Esophagus squamous epithelium (tissue), 5 donors: ENCODE measurements around the gene RGS6. TPM values are rescaled to one million over a fixed set of nuclear protein-coding genes. Genes with fewer than 3 reads are reported as not detected.

Experiments
- DNase-seq: peaks from one replicate; lab custom pipeline; 2025; lab: John Stamatoyannopoulos, UW
- H3K27ac ChIP-seq, 4 donors: fragments of 200-600 bp; sonication (generic); one replicate each; pipeline ENCODE4 v1.5.1; 2016 to 2019; ENCODE audit warnings: mild to moderate bottlenecking in 1 of 4
- H3K27me3 ChIP-seq, 4 donors: fragments of 200-600 bp; sonication (generic); 1 replicate in 3 of 4; 2 replicates in 1 of 4; pipeline versions ENCODE4 v1.5.1 to v1.6.0; 2017 to 2021; ENCODE audit warnings: antibody characterized with exemption in 1 of 4
- H3K36me3 ChIP-seq, 3 donors: fragments of 200-600 bp; sonication (generic); one replicate each; pipeline ENCODE4 v1.5.1; 2016 to 2019
- H3K4me1 ChIP-seq, 3 donors: fragments of 200-600 bp; sonication (generic); one replicate each; pipeline ENCODE4 v1.5.1; 2017 to 2019
- H3K4me3 ChIP-seq, 4 donors: fragments of 200-600 bp; sonication (generic); 1 replicate in 3 of 4; 2 replicates in 1 of 4; pipeline ENCODE4 v1.5.1; 2016 to 2019; ENCODE audit warnings: mild to moderate bottlenecking in 2 of 4, moderate library complexity in 1 of 4
- H3K9me3 ChIP-seq, 3 donors: fragments of 200-600 bp; sonication (generic); one replicate each; pipeline ENCODE4 v1.5.1; 2016 to 2019
- POLR2A ChIP-seq, 4 donors: fragments of 450-650 bp; IDR thresholded peaks; one replicate each; pipeline ENCODE4 v1.6.1; 2017; ENCODE audit warnings: antibody characterized with exemption in 4 of 4, mild to moderate bottlenecking in 4 of 4, moderate library complexity in 3 of 4
- WGBS, 2 donors: methylation state at CpG; one replicate each; pipeline ENCODE4 v1.1.5; 2018; 5-methylcytosine and 5-hydroxymethylcytosine counted together
- intact Hi-C: fragments of 100-400 bp; cut with DNase I; formaldehyde crosslinking; loops from one replicate; pipeline ENCODE4 v1.15.0; 2022
- total RNA-seq, 4 donors: library from RNA; depleted of rRNA; stranded (reverse); fragments of >200 nt; gene quantifications; one replicate each; pipeline ENCODE4 v1.1.0, GENCODE V29; 2016
- TF ChIP-seq, protein P1 (sequence below), 6 experiments: fragments of 450-650 bp in 4 of 6; fragments of 200-600 bp in 2 of 6; sonication (generic) in 2 of 6; IDR thresholded peaks; one replicate each; pipeline ENCODE4 v1.5.1; 2016 to 2019; ENCODE audit warnings: antibody characterized with exemption in 6 of 6, mild to moderate bottlenecking in 4 of 6, moderate library complexity in 4 of 6
- donor health status: DM: yes; HTN: yes; CAD: no.

RGS6 gene
- total RNA-seq, 4 donors from 2014 or later = 0.06 to 0.76 (median 0.66) TPM; not detected in 1

DNA sequence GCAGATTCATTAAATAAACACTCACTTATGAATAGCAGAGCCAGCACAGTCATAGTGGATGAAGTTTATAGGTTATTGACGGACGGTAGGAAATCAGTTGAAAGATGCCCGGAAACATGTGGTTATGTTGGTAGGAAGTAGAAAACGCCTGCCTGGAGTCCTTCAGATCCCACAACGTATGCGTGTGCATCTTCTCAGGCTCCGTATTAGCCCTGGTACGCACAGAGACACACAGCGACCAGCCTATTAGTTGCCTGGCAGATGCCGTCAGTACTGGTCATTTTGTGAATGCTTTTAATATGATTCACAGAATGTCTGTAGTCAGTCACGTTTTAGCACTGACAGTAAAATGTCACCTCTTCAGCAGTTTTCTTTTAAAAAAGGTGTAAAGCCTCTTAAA lies 196.4 kb downstream of the RGS6 start:
- no peaks in the 10 kb centered on the region for H3K4me1 ChIP-seq
- no peak for DNase-seq
- no peaks in the 10 kb centered on the region for H3K27me3 ChIP-seq
- no peaks in the 10 kb centered on the region for H3K9me3 ChIP-seq
- H3K4me3 ChIP-seq = no peak overlapping the region
- H3K27ac ChIP-seq = no peak overlapping the region
- 51 to 69% methylated on average over 11 of the region's 11 CpGs for WGBS, 2 donors
- TF ChIP-seq, protein P1, sequence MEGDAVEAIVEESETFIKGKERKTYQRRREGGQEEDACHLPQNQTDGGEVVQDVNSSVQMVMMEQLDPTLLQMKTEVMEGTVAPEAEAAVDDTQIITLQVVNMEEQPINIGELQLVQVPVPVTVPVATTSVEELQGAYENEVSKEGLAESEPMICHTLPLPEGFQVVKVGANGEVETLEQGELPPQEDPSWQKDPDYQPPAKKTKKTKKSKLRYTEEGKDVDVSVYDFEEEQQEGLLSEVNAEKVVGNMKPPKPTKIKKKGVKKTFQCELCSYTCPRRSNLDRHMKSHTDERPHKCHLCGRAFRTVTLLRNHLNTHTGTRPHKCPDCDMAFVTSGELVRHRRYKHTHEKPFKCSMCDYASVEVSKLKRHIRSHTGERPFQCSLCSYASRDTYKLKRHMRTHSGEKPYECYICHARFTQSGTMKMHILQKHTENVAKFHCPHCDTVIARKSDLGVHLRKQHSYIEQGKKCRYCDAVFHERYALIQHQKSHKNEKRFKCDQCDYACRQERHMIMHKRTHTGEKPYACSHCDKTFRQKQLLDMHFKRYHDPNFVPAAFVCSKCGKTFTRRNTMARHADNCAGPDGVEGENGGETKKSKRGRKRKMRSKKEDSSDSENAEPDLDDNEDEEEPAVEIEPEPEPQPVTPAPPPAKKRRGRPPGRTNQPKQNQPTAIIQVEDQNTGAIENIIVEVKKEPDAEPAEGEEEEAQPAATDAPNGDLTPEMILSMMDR (IDR thresholded peaks at IDR 0.05) = no peak
- no peak for TF ChIP-seq POLR2A (IDR thresholded peaks at IDR 0.05)
- intact Hi-C loops = no loop called here
- H3K36me3 ChIP-seq = no peaks in the 10 kb centered on the region

DNA sequence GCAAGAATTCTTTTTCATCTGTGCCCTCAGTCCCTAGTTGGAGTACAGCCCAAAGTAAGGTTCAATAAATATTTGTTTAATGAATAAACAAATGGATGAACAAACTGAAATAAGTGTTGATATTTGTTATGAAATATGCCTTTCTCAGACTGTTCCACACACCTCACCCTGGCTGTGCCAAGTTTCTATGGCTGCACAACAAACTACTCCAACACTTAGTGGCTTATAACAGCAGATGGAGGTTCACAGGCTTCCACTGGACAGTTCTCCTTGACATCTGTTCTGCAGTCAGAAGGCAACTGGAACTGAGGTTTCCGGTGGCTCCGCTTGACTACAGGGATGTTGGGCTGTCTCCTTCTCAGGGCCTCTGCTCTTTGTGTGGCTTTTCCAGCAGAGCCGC lies 197.1 kb downstream of the RGS6 start:
- 52 to 80% methylated on average over 2 to 3 of the region's 3 CpGs for WGBS, 2 donors
- no peak for DNase-seq
- intact Hi-C loops = no loop called here
- Histone ChIP-seq H3K4me1 (no peaks in the 10 kb centered on the region), H3K27me3 (no peaks in the 10 kb centered on the region), H3K36me3 (no peaks in the 10 kb centered on the region), H3K9me3 (no peaks in the 10 kb centered on the region), H3K27ac (no peak overlapping the region), H3K4me3 (no peak overlapping the region)
- no peak for TF ChIP-seq POLR2A (IDR thresholded peaks at IDR 0.05)
- TF ChIP-seq, protein P1 (IDR thresholded peaks at IDR 0.05) = no peak

DNA sequence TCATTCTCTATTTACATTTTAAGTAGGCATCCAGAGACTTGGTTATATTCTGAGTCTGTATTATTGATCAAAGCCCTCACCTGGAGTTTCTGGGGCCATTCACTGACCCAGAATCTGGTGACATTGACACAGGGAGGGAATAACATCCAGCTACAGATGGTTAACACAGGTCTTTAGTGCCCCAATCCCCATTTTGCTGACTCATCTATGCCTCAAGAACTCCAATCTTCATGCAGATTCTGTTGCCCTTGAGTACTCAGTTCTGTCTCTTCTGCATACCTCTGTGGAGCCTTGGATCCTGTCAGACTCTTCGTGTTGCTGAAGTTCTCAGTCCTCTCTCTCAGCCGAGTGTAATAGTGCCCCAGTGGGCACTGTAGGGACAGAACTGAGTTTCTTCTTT lies 208.9 kb downstream of the RGS6 start:
- Histone ChIP-seq H3K4me3 (no peak overlapping the region), H3K4me1 (no peaks in the 10 kb centered on the region), H3K9me3 (no peaks in the 10 kb centered on the region), H3K27ac (no peak overlapping the region), H3K36me3 (no peaks in the 10 kb centered on the region), H3K27me3 (no peaks in the 10 kb centered on the region)
- 80 to 81% methylated on average over 2 of the region's 2 CpGs for WGBS, 2 donors
- no peak for DNase-seq
- intact Hi-C loops = no loop called here
- TF ChIP-seq POLR2A (IDR thresholded peaks at IDR 0.05) = no peak
- TF ChIP-seq, protein P1 (IDR thresholded peaks at IDR 0.05) = no peak

DNA sequence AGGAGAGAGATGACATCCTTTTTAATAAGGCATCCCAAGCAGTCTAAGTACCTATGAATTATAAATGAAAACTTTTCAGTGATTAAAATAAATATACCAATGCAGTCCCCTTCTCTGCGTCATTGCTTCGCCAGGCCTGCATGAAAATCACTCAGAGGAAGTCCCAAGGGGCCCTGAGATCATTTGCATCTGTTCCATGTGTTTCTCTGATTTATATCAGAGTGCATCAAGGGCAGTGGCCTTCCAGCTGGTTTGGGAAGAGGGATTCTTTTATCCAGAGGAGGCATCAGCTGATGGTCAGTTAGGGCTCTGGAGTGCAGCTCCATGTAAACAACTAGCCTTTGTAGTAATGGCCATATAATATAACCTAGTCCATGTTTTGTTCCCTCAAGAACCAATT lies 210.1 kb downstream of the RGS6 start:
- H3K4me1 ChIP-seq = no peaks in the 10 kb centered on the region
- intact Hi-C loops = no loop called here
- no peak for TF ChIP-seq POLR2A (IDR thresholded peaks at IDR 0.05)
- TF ChIP-seq, protein P1 (IDR thresholded peaks at IDR 0.05) = no peak
- H3K9me3 ChIP-seq = no peaks in the 10 kb centered on the region
- H3K4me3 ChIP-seq = no peak overlapping the region
- H3K27ac ChIP-seq = no peak overlapping the region
- no peaks in the 10 kb centered on the region for H3K36me3 ChIP-seq
- 54 to 69% methylated on average over 2 of the region's 2 CpGs for WGBS, 2 donors
- no peaks in the 10 kb centered on the region for H3K27me3 ChIP-seq
- no peak for DNase-seq

DNA sequence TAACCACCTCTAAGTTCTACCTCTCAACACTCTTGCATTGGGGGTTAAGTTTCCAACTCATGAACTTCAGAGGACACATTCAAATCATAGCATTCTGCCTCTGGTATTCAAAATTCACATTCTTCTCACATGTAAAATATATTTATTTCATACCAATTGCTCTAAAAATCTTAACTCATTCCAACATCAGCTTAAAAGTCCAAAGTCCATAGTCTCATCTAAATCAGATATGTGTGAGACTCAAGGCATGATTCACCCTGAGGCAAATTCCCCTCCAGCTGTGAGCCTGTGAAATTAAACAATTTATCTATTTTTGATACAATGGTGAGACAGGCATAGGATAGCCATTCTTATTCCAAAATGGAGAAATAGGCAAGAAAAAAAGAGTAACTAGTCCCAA lies 214.0 kb downstream of the RGS6 start:
- H3K4me3 ChIP-seq = no peak overlapping the region
- TF ChIP-seq POLR2A (IDR thresholded peaks at IDR 0.05) = no peak
- TF ChIP-seq, protein P1 (IDR thresholded peaks at IDR 0.05) = no peak
- no peak for DNase-seq
- H3K4me1 ChIP-seq = no peaks in the 10 kb centered on the region
- H3K9me3 ChIP-seq = no peaks in the 10 kb centered on the region
- H3K27me3 ChIP-seq = no peaks in the 10 kb centered on the region
- no peaks in the 10 kb centered on the region for H3K36me3 ChIP-seq
- intact Hi-C loops = no loop called here
- no peak overlapping the region for H3K27ac ChIP-seq
